MV-4-11 (cell line): Measurements from ENCODE around the gene GALNT7.
"Not testable (repeated sequence)": the region's sequence is repeated elsewhere in the genome, so short reads cannot be mapped to it uniquely, and the experiment has no call there.

Experiments
- DNase-seq: peaks from one replicate; lab custom pipeline; 2025; lab: John Stamatoyannopoulos, UW

Gene GALNT7

GRCh38 chr4:173168396-173169177 is at the start of gene GALNT7:
GALNT7 (plus strand) TSS chr4:173168811; CDS start chr4:173168836, 25 bp downstream.
- peak; percentile 31 for DNase-seq

GRCh38 chr4:173118819-173119218 is 49.8 kb upstream of the GALNT7 start:
- DNase-seq, result not testable (repeated sequence)

- no peak for DNase-seq
Observed at GRCh38 chr4:173119818-173120217, 48.8 kb upstream of the GALNT7 start.

- DNase-seq, result peak; percentile 22
Observed at GRCh38 chr4:173121076-173121561, 47.5 kb upstream of the GALNT7 start.

GRCh38 chr4:173124209-173124865 is 44.3 kb upstream of the GALNT7 start:
- no peak for DNase-seq

- no peak for DNase-seq
Observed at GRCh38 chr4:173125216-173125812, 43.3 kb upstream of the GALNT7 start.

- peak; percentile 53 for DNase-seq
Observed at GRCh38 chr4:173128199-173128890, 40.3 kb upstream of the GALNT7 start.

GRCh38 chr4:173130687-173131086 is 37.9 kb upstream of the GALNT7 start:
- DNase-seq, result no peak

GRCh38 chr4:173134426-173134825 is 34.2 kb upstream of the GALNT7 start:
- no peak for DNase-seq

GRCh38 chr4:173135241-173135847 is 33.3 kb upstream of the GALNT7 start:
- peak; percentile 36 for DNase-seq

- no peak for DNase-seq
Observed at GRCh38 chr4:173138624-173139023, 30.0 kb upstream of the GALNT7 start.

- no peak for DNase-seq
Observed at GRCh38 chr4:173139561-173139960, 29.1 kb upstream of the GALNT7 start.

GRCh38 chr4:173145131-173145530 is 23.5 kb upstream of the GALNT7 start:
- no peak for DNase-seq

- DNase-seq, result no peak
Observed at GRCh38 chr4:173146456-173146855, 22.2 kb upstream of the GALNT7 start.

- no peak for DNase-seq
Observed at GRCh38 chr4:173151496-173151895, 17.1 kb upstream of the GALNT7 start.

- no peak for DNase-seq
Observed at GRCh38 chr4:173152104-173152503, 16.5 kb upstream of the GALNT7 start.

- DNase-seq, result no peak
Observed at GRCh38 chr4:173153445-173153844, 15.2 kb upstream of the GALNT7 start.

- DNase-seq, result no peak
Observed at GRCh38 chr4:173159791-173160190, 8.8 kb upstream of the GALNT7 start.

GRCh38 chr4:173160871-173161270 is 7.7 kb upstream of the GALNT7 start:
- no peak for DNase-seq

- DNase-seq, result no peak
Observed at GRCh38 chr4:173161311-173161710, 7.3 kb upstream of the GALNT7 start.

GRCh38 chr4:173165706-173166105 is 2.9 kb upstream of the GALNT7 start:
- no peak for DNase-seq

- no peak for DNase-seq
Observed at GRCh38 chr4:173166491-173166890, 2.1 kb upstream of the GALNT7 start.
